Neural cell (in vitro differentiated cells): ENCODE data around the gene PARD3B.

Experiments
- CTCF ChIP-seq: fragments of 450-650 bp; IDR thresholded peaks from 2 replicates; pipeline ENCODE4 v1.5.1; 2014; ENCODE audit warnings: antibody characterized with exemption, mild to moderate bottlenecking, moderate library complexity; ENCODE audit not compliant: poor library complexity, severe bottlenecking
- EP300 ChIP-seq: fragments of 450-650 bp; conservative IDR thresholded peaks from 2 replicates; pipeline ENCODE4 v1.6.1; 2014; ENCODE audit warnings: antibody characterized with exemption, mild to moderate bottlenecking, moderate library complexity; ENCODE audit not compliant: poor library complexity, severe bottlenecking
- EZH2 ChIP-seq: fragments of 200-600, 300-800 bp; shearing (Covaris generic), sonication (generic); IDR thresholded peaks from 2 replicates; pipeline ENCODE4 v1.6.1; 2014; ENCODE audit warnings: antibody characterized with exemption, low read length, borderline replicate concordance, mild to moderate bottlenecking; ENCODE audit not compliant: insufficient read depth, poor library complexity, severe bottlenecking
- REST ChIP-seq: IDR thresholded peaks from 2 replicates; pipeline ENCODE4 v1.6.1; 2012; ENCODE audit warnings: borderline replicate concordance

- no peak for TF ChIP-seq REST
- TF ChIP-seq CTCF = no peak
- no peak for TF ChIP-seq EZH2
- TF ChIP-seq EP300 = no peak
Observed at GRCh38 chr2:205141381-205141780, 596.1 kb downstream of the PARD3B start.
